RWPE2 (cell line): ENCODE measurements around the gene STX8.

Experiments
- ATAC-seq: fragments of 200-7000 bp; cut with Tn5 transposase; 3 replicates; pipeline ENCODE4 v1.9.1; 2021; ENCODE audit warnings: low read depth
- DNase-seq: peaks from one replicate; pipeline ENCODE4 v3.0.0-alpha.2; 2020; ENCODE audit warnings: low spot score
- H3K27ac ChIP-seq: fragments of 450-650 bp; 2 replicates; pipeline ENCODE4 v1.5.1; 2017; ENCODE audit warnings: mild to moderate bottlenecking; ENCODE audit not compliant: poor library complexity, severe bottlenecking
- H3K27me3 ChIP-seq: fragments of 250-450 bp; sonication (Bioruptor Pico); 2 replicates; pipeline ENCODE4 v1.5.1; 2021; ENCODE audit warnings: mild to moderate bottlenecking, moderate library complexity; ENCODE audit not compliant: insufficient read depth, poor library complexity, severe bottlenecking
- H3K36me3 ChIP-seq: fragments of 250-450 bp; sonication (Bioruptor Pico); 2 replicates; pipeline ENCODE4 v1.5.1; 2020; ENCODE audit warnings: low read depth, mild to moderate bottlenecking, moderate library complexity
- H3K4me1 ChIP-seq: fragments of 250-450 bp; sonication (Bioruptor Pico); 2 replicates; pipeline ENCODE4 v1.5.1; 2021; ENCODE audit warnings: mild to moderate bottlenecking, moderate library complexity; ENCODE audit not compliant: insufficient read depth, poor library complexity, severe bottlenecking
- H3K4me3 ChIP-seq: fragments of 250-450 bp; sonication (Bioruptor Pico); 2 replicates; pipeline ENCODE4 v1.5.1; 2021; ENCODE audit warnings: mild to moderate bottlenecking, moderate library complexity; ENCODE audit not compliant: severe bottlenecking
- H3K9me3 ChIP-seq: fragments of 250-450 bp; sonication (Bioruptor Pico); 2 replicates; pipeline ENCODE4 v1.5.1; 2021; ENCODE audit warnings: mild to moderate bottlenecking, moderate library complexity; ENCODE audit not compliant: severe bottlenecking
- TF ChIP-seq, protein P1 (sequence below): fragments of 450-650 bp; IDR thresholded peaks from one replicate; pipeline ENCODE4 v1.5.1; 2017; ENCODE audit warnings: mild to moderate bottlenecking, moderate library complexity; ENCODE audit not compliant: poor library complexity, severe bottlenecking

Gene STX8

DNA sequence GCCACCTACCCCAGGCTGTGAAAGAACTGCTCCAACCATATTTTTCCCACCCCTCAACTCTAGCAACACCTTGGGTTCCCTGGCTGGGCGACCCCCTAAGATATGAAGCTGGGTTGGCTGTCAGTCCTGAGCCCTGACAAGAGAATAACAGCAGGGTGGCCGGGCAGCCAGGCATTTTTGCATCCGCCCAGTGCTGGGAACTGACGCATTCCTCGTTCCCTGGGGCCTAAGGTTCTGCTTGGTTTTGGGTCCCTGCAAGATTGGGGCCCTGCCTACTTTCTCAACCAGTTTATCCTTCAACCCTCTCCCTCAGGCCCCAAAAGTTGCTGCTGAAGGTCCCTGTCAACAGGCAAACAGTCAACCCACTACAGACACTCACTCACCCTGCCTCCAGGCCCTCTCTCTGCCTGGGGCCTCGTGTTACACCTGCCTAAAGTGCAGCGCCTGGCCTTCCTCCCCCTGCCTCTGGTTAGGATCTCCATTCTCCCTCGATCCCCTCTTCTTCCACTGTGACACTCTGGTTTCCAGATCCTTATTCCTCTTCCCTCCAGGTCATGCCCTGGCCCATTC, 151.5 kb downstream of the STX8 start:
- ATAC-seq: no peak
- H3K36me3 ChIP-seq: no peaks in the 10 kb centered on the region
- TF ChIP-seq, protein P1, sequence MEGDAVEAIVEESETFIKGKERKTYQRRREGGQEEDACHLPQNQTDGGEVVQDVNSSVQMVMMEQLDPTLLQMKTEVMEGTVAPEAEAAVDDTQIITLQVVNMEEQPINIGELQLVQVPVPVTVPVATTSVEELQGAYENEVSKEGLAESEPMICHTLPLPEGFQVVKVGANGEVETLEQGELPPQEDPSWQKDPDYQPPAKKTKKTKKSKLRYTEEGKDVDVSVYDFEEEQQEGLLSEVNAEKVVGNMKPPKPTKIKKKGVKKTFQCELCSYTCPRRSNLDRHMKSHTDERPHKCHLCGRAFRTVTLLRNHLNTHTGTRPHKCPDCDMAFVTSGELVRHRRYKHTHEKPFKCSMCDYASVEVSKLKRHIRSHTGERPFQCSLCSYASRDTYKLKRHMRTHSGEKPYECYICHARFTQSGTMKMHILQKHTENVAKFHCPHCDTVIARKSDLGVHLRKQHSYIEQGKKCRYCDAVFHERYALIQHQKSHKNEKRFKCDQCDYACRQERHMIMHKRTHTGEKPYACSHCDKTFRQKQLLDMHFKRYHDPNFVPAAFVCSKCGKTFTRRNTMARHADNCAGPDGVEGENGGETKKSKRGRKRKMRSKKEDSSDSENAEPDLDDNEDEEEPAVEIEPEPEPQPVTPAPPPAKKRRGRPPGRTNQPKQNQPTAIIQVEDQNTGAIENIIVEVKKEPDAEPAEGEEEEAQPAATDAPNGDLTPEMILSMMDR: no peak
- no peak overlapping the region for H3K4me3 ChIP-seq
- no peaks in the 10 kb centered on the region for H3K4me1 ChIP-seq
- H3K27ac ChIP-seq: no peak overlapping the region
- H3K9me3 ChIP-seq: no peaks in the 10 kb centered on the region
- no peak for DNase-seq
- H3K27me3 ChIP-seq: no peaks in the 10 kb centered on the region

DNA sequence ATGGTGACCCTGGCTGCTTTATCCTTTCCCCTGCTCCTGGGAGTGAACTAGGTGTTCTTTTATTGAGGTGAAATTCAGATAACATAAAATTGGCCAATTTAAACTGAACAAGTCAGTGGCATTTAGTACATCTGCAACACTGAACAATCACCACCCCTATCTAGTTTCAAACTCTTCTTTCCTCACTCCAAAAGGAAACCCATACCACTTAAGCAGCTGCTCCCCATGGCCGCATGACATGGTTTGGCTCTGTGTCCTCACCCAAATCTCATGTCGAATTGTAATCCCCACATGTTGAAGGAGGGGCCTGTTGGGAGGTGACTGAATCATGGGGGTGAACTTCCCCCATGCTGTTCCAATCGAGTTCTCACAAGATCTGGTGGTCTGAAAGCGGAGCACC, 154.1 kb downstream of the STX8 start:
- TF ChIP-seq, protein P1: no peak
- no peaks in the 10 kb centered on the region for H3K9me3 ChIP-seq
- no peaks in the 10 kb centered on the region for H3K4me1 ChIP-seq
- no peaks in the 10 kb centered on the region for H3K27me3 ChIP-seq
- no peaks in the 10 kb centered on the region for H3K36me3 ChIP-seq
- no peak for ATAC-seq
- no peak overlapping the region for H3K27ac ChIP-seq
- no peak for DNase-seq
- no peak overlapping the region for H3K4me3 ChIP-seq

- DNase-seq (no peak), ATAC-seq (no peak)
- Histone ChIP-seq H3K27ac (no peak overlapping the region), H3K27me3 (no peaks in the 10 kb centered on the region), H3K4me3 (no peak overlapping the region), H3K4me1 (no peaks in the 10 kb centered on the region), H3K9me3 (no peaks in the 10 kb centered on the region), H3K36me3 (no peaks in the 10 kb centered on the region)
- TF ChIP-seq, protein P1: no peak
Measured at GRCh38 chr17:9419932-9420453, 155.6 kb downstream of the STX8 start.

- Histone ChIP-seq H3K4me1 (no peaks in the 10 kb centered on the region), H3K36me3 (no peaks in the 10 kb centered on the region), H3K27ac (no peak overlapping the region), H3K4me3 (no peak overlapping the region), H3K27me3 (no peaks in the 10 kb centered on the region), H3K9me3 (no peaks in the 10 kb centered on the region)
- ATAC-seq (no peak), DNase-seq (no peak)
- TF ChIP-seq, protein P1: no peak
Measured at GRCh38 chr17:9414471-9414870, 161.1 kb downstream of the STX8 start.

GRCh38 chr17:9410737-9411136, 164.9 kb downstream of the STX8 start:
- Histone ChIP-seq H3K4me1 (no peaks in the 10 kb centered on the region), H3K4me3 (no peak overlapping the region), H3K27me3 (no peaks in the 10 kb centered on the region), H3K9me3 (no peaks in the 10 kb centered on the region), H3K36me3 (no peaks in the 10 kb centered on the region), H3K27ac (no peak overlapping the region)
- ATAC-seq (no peak), DNase-seq (no peak)
- TF ChIP-seq, protein P1: no peak
